Left forelimb (tissue), 1 donor: ENCODE measurements around the gene PMPCA.
A peak's percentile ranks its signal among the peaks of the same experiment; 100 is the strongest.

ENCODE experiments used
- DNase-seq: peaks from one replicate; pipeline ENCODE4 v3.0.0-alpha.2; 2018; ENCODE audit warnings: low spot score

PMPCA gene

DNA sequence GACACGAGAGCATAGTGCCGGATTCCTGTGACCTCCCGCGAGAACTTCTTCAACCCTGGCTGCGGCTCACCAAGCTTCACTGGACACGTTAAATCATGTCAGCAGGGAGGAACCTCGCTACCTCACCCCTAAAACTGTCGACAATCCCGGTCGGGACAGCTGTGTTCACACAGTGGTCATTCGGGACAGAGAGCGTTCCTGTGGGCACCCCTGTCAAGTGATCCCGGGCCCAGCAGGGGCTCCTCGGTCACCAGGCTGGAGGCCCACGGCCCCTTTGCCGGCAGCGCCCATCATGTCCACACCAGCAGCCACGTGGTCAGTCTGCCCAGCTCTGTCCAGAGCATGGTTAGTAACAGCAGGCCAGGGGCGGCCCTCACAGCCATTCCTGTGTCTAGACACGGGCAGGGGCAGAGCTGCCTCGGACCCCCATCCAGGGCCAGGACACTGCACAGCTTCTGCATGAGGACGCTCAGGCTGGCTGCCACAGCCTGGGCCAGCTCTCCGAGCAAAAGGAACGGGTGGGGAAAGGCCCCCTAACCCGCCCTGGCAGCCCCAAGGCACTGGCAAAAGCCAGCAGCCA is 25.7 kb downstream of the PMPCA start:
- DNase-seq = no peak

- DNase-seq = no peak
These were observed 27.0 kb downstream of the PMPCA start for GRCh38 chr9:136437430-136437829.

DNA sequence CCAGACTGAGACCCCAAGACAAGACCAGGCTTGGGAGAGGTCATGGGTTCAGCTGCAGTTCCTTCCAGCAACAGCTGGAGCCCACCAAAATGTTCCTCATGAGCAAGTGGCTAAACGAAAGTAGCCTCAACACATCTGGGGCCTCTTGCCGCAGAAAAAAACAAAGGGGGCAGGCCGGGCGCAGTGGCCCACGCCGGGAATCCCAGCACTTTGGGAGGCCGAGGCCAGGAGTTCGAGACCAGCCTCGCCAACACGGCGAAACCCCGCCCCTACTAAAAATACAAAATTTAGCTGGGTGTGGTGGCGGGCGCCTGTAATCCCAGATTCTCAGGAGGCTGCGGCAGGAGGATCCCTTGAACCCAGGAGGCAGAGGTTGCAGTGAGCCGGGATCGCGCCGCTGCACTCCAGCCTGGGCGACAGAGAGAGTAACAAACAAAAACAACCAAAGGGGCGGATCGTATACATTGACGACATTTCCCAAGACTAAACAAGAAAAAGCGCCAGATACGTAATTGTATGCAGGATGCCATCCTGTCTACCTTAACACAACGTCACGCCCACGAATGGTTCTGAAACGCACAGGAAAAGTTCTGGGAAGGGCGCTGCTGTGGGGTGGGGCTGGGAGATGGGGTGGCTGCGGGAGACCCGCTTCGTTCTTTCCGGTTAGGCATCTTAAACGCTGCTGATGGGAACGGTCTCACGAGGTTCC is 27.5 kb downstream of the PMPCA start:
- no peak for DNase-seq

GRCh38 chr9:136438548-136439480 is 28.4 kb downstream of the PMPCA start:
- no peak for DNase-seq

GRCh38 chr9:136439481-136440408 is 29.3 kb downstream of the PMPCA start, which contains the start of gene INPP5E:
INPP5E (minus strand) TSS chr9:136439845; CDS start chr9:136439419, 426 bp downstream.
- peak; percentile 92 for DNase-seq

DNA sequence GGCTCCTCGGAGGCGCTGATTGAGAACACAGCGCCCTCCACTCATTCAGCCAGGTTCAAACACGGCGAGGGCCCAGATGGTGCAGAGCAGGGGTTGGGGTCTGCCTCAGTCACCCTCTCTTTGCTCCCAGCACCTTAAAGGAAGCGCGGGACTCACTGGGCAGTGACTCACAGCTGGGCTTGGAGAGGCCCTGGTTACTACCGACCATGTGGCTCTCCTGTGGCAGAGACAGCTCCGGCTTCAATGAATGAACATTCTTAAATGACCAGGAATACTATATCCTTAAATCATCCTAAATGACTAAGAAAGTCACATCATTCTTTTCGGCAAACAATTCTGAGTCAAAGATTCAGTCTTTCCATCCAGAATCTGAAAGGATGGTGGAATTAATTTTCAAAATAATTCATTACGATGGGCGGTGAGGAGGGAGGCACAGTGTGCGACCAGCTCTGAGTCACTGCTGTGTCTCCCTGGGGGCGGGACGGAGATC is 30.8 kb downstream of the PMPCA start:
- no peak for DNase-seq

GRCh38 chr9:136441681-136442245 is 31.3 kb downstream of the PMPCA start:
- DNase-seq = no peak

DNA sequence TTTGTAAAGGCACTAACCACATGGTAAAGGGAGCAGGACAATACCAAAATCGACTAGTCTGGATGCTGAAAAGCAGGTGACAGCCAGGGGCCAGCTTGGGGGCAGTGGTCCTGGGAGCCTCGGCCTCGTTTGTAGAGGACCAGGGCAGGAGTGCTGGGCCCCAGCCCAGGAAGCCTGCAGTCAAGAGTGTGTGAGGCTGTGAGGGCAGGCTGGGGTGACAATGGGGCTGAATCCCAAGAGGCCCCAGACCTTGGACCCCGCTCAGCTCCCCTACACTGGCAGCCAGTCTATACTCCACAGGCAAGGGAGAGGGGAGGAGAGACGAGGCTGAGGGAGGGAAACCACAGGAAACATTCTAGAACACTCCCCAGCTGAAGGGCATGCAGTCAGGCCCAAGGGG is 31.8 kb downstream of the PMPCA start:
- no peak for DNase-seq

- no peak for DNase-seq
These were observed 32.6 kb downstream of the PMPCA start for GRCh38 chr9:136443087-136443486.

DNA sequence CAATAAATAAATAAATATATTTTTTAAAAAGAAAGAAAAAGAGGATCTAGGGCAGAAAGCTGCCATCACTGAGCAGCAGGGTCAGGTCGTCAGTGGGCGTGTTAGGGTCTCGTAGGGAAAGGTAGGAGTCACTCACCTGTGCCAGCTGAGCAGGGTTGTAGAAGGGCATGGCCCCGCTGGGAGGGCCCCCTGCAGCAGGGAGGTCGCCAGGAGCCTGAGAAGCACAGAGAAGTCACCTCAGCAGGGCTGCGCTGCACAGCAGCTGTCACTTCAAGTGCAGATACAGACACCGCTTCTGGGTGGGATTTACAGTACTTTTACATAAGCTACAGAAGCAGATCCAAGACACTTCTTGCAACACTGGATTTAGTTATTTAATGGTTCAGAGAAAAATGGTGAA is 33.2 kb downstream of the PMPCA start:
- no peak for DNase-seq

GRCh38 chr9:136444102-136444501 is 33.6 kb downstream of the PMPCA start:
- no peak for DNase-seq

- no peak for DNase-seq
These were observed 35.3 kb downstream of the PMPCA start for GRCh38 chr9:136445799-136446198.

DNA sequence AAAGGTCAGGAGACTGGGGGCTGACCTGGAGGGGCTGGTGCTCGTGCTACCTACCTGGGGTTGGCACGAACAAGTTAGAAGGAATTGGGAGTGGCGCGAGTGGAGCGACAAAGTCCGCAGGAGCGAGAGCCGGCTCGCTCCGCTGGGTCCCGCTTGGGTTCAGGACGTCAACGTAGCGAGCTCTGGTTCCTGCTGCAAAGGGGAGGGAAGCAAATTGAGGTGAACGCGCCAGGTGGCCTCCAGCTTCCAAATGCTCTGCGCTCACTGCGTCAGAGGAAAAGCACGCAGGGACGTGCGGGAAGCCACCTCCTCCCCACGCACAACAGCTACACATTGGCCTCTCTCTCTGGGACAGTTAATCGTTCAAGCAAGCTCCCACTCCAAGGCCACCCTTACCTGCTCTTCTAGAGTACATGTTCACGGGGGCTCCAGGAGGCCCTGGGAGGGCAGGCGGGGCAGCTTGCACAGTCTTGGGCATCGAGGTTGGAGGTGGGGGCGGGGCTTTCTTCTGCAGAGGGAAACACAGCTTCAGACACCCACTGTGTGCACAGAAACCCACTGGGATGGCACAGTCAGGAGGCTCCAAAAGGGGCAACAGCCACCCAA is 36.8 kb downstream of the PMPCA start:
- no peak for DNase-seq

DNA sequence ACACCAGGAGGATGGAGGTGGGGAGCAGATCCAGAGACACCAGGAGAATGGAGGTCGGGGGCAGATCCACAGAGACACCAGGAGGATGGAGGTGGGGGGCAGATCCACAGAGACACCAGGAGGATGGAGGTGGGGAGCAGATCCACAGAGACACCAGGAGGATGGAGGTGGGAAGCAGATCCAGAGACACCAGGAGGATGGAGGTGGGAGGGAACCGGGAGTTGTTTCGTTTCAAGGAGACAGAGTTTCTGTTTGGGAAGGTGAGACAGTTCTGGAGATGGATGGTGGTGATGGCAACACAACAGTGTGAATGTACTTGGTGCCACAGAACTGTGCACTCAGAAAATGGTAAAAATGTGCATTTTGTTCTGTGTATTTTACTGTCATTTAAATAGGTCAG is 38.2 kb downstream of the PMPCA start:
- DNase-seq = no peak

- DNase-seq = no peak
These were observed 40.9 kb downstream of the PMPCA start for GRCh38 chr9:136451221-136451877.

DNA sequence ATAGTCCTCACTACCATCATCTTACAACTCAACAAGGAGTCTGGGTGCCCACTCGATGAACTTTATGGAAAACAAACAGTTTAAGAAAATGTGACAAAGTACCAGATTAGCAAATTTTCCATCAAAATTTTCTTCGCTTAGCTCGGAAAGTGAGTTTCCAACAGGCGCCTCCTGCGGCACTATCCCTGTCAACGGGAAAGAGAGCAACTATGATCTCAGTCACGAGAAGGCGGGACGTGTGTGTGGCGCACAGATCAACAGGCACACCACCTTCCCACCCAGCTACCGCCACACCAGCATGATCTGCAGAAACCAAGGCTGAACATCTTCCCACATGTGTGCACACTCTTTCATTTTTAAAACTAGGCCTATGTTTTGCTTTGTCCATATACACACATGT is 42.9 kb downstream of the PMPCA start:
- DNase-seq = no peak

- no peak for DNase-seq
These were observed 43.8 kb downstream of the PMPCA start for GRCh38 chr9:136454026-136454796.

DNA sequence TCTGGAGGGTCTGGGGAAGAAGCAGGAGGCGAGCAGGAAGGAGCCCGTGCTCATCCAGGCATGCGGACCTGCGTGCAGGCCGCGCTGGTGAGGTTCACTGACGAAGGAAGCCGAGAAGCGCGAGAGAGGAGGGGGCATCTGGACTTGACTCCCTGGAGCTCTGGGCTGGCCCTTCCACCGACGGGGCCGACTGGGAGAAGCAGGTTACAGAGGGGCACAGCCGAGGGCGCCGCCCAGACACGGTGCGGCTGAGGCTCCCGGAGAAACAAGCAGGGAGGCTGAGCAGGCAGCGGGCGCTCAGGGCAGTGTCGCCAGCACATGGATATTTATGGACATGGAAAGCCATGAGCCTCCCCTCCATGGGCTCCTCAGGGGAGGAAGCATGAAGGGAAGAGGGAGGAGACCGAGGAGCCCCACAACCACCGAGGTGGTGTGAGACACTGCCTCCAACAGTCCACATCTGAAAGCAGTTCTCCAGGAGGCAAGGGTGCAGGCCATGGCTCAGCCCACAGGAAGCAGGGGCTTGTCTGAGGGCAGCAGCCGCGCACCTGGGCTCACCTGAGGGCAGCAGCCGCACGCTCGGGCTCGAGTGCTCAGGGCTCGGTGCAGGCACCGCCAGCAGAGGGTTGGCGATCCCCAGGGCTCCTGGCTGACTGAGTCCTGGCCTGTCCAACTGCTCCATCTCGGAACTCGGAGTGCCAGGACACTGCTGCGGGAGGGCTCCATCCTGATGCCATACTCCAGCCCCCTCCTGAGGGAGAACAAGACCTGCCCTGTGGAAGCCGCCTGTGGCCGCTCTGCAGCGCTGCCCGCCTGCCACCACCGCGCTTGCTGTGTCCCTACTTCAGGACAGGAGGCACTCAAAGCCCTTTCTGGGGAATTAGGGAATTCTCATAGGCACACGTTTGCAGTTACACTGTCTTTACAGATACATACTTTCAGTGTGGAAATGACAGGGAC is 44.9 kb downstream of the PMPCA start:
- DNase-seq = no peak
